HepG2 (cell line): ENCODE measurements around the gene PSD4. TPM values are rescaled to one million over a fixed set of nuclear protein-coding genes. Genes with fewer than 3 reads are reported as not detected.

Experiments
- ELK4 ChIP-seq: sonication (generic); formaldehyde crosslinking; IDR thresholded peaks from 2 replicates; pipeline ENCODE4 v1.9.0; 2021; ENCODE audit warnings: missing genetic modification reagents, borderline replicate concordance
- FOXJ3 ChIP-seq: sonication (generic); formaldehyde crosslinking; IDR thresholded peaks from 2 replicates; pipeline ENCODE4 v1.4.0; 2020; ENCODE audit warnings: missing genetic modification reagents, mild to moderate bottlenecking, borderline replicate concordance
- GABPB1 ChIP-seq: IDR thresholded peaks from 2 replicates; pipeline ENCODE4 v1.6.1; 2016; ENCODE audit warnings: mild to moderate bottlenecking, missing genetic modification reagents, moderate library complexity, missing compliant biosample characterization
- MLX ChIP-seq: IDR thresholded peaks from 2 replicates; pipeline ENCODE4 v1.6.1; 2016
- NONO ChIP-seq, 2 experiments: fragments of 450-650 bp in 1 of 2; sonication (generic) in 1 of 2; formaldehyde crosslinking in 1 of 2; IDR thresholded peaks in 1 of 2; conservative IDR thresholded peaks in 1 of 2; 2 replicates each; pipeline versions ENCODE4 v1.6.1 to v1.8.0; 2017 to 2022; ENCODE audit warnings: mild to moderate bottlenecking in 1 of 2, missing genetic modification reagents in 1 of 2, moderate library complexity in 1 of 2
- THYN1 ChIP-seq: sonication (generic); formaldehyde crosslinking; IDR thresholded peaks from 2 replicates; pipeline ENCODE4 v1.8.1; 2023; ENCODE audit warnings: low read depth, mild to moderate bottlenecking, moderate library complexity, missing genetic modification reagents, borderline replicate concordance
- ZFP36 ChIP-seq: fragments of 150-350 bp; IDR thresholded peaks from 2 replicates; pipeline ENCODE4 v1.6.1; 2018; ENCODE audit warnings: borderline replicate concordance, low read length, low read depth; ENCODE audit not compliant: partially characterized antibody
- ZFY ChIP-seq: sonication (generic); formaldehyde crosslinking; IDR thresholded peaks from 2 replicates; pipeline ENCODE4 v1.4.0; 2020; ENCODE audit warnings: missing genetic modification reagents
- ZKSCAN8 ChIP-seq: IDR thresholded peaks from 2 replicates; pipeline ENCODE4 v1.6.1; 2016; ENCODE audit warnings: borderline replicate concordance, missing genetic modification reagents, missing compliant biosample characterization
- ZNF280B ChIP-seq: sonication (generic); formaldehyde crosslinking; IDR thresholded peaks from 2 replicates; pipeline ENCODE4 v1.5.0; 2020; ENCODE audit warnings: missing genetic modification reagents, mild to moderate bottlenecking, borderline replicate concordance
- ZNF841 ChIP-seq: sonication (generic); formaldehyde crosslinking; IDR thresholded peaks from 2 replicates; pipeline ENCODE4 v1.8.1; 2023; ENCODE audit warnings: missing genetic modification reagents, borderline replicate concordance
- polyA plus RNA-seq, 8 experiments: library from polyadenylated mRNA; depleted of rRNA in 3 of 8; stranded (reverse) in 7 of 8; unstranded in 1 of 8; fragments of >200 nt; fragmentation: Illumina TruSeq in 4 of 8; extraction: Trizol in 4 of 8; gene quantifications; 2 replicates each; pipeline versions ENCODE4 v1.2.1 to v1.2.3, GENCODE V29; 2011 to 2016; ENCODE audit warnings: low read depth in 4 of 8, missing spikeins in 1 of 8, mixed read lengths in 1 of 8; ENCODE audit not compliant: insufficient read depth in 1 of 8
- total RNA-seq, 5 experiments: library from RNA; depleted of rRNA; stranded (reverse); fragments of >200 nt; fragmentation: Illumina TruSeq; extraction: Trizol; gene quantifications; 2 replicates each; pipeline ENCODE4 v1.2.3, GENCODE V29; 2016; ENCODE audit warnings: low read depth in 1 of 5

The PSD4 gene
- total and polyA plus RNA-seq, 2 of the 13 experiments (the other 11 are each of a cell fraction or from before 2014, with no cell fraction given): 5.8 to 9.4 TPM

GRCh38 chr2:113126845-113127645 lies 46.7 kb upstream of the PSD4 start, which contains the start of gene IL1RN (continued):
- TF ChIP-seq ZNF280B (CRISPR knock-in tag): no peak
- peak; percentile 99 for TF ChIP-seq FOXJ3
- no peak for TF ChIP-seq NONO (IDR thresholded peaks at IDR 0.05)
- TF ChIP-seq NONO (CRISPR knock-in tag; conservative IDR thresholded peaks at IDR 0.05): peak; percentile 93
- peak; percentile 99 for TF ChIP-seq MLX
- TF ChIP-seq GABPB1 (CRISPR knock-in tag): peak; percentile 64; the same call in 1 of the 2 replicates
- TF ChIP-seq ZKSCAN8: peak; percentile 95
- no peak for TF ChIP-seq THYN1 (CRISPR knock-in tag)
- TF ChIP-seq ELK4: no peak
- TF ChIP-seq ZFP36: no peak
- TF ChIP-seq ZFY (CRISPR knock-in tag): peak; percentile 51
- no peak for TF ChIP-seq ZNF841 (CRISPR knock-in tag)
